ENCODE results near the gene NBEAL1.

The NBEAL1 gene

GRCh38 chr2:203071148-203071547 lies 56.5 kb downstream of the NBEAL1 start:
- Histone ChIP-seq H3F3A (ENCODE audit: insufficient read depth, low read length) (no peaks in the 10 kb centered on the region), H3K9ac (ENCODE audit: low read length) (no peak overlapping the region), H3K79me2 (ENCODE audit: low read length) (no peaks in the 10 kb centered on the region), H3K9me3 (replicated peaks; ENCODE audit: insufficient read depth, low read length) (no peaks in the 10 kb centered on the region), H3K4me2 (ENCODE audit: low read depth, low read length) (no peak overlapping the region), H3K4me1 (ENCODE audit: low read length) (no peaks in the 10 kb centered on the region), H4K20me1 (ENCODE audit: insufficient read depth, low read length) (no peaks in the 10 kb centered on the region), H3K36me3 (replicated peaks; ENCODE audit: insufficient read depth, low read length) (no peaks in the 10 kb centered on the region), H3K9me2 (replicated peaks; ENCODE audit: insufficient read depth, low read length) (no peaks in the 10 kb centered on the region), H3K4me3 (ENCODE audit: low read length) (no peak overlapping the region), H2AFZ (ENCODE audit: low read length) (no peak overlapping the region), H3K27ac (ENCODE audit: low read length) (no peak overlapping the region), H3K27me3 (replicated peaks; ENCODE audit: insufficient read depth, low read length) (no peaks in the 10 kb centered on the region)
- no peak for DNase-seq
- TF ChIP-seq EZH2 (optimal IDR thresholded peaks at IDR 0.05; ENCODE audit: low read depth, low read length) (no peak), CTCF (IDR thresholded peaks at IDR 0.05; ENCODE audit: low read length) (no peak), EZH2phosphoT487 (IDR thresholded peaks at IDR 0.05; ENCODE audit: low read length) (no peak)

GRCh38 chr2:203072371-203072770 lies 57.7 kb downstream of the NBEAL1 start:
- H3F3A ChIP-seq (ENCODE audit: insufficient read depth, low read length) = no peaks in the 10 kb centered on the region
- H3K4me1 ChIP-seq (ENCODE audit: low read length) = no peaks in the 10 kb centered on the region
- H4K20me1 ChIP-seq (ENCODE audit: insufficient read depth, low read length) = no peaks in the 10 kb centered on the region
- H2AFZ ChIP-seq (ENCODE audit: low read length) = no peak overlapping the region
- no peaks in the 10 kb centered on the region for H3K9me2 ChIP-seq (replicated peaks; ENCODE audit: insufficient read depth, low read length)
- no peaks in the 10 kb centered on the region for H3K36me3 ChIP-seq (replicated peaks; ENCODE audit: insufficient read depth, low read length)
- no peaks in the 10 kb centered on the region for H3K79me2 ChIP-seq (ENCODE audit: low read length)
- no peak overlapping the region for H3K27ac ChIP-seq (ENCODE audit: low read length)
- no peak overlapping the region for H3K4me3 ChIP-seq (ENCODE audit: low read length)
- H3K9me3 ChIP-seq (replicated peaks; ENCODE audit: insufficient read depth, low read length) = no peaks in the 10 kb centered on the region
- TF ChIP-seq EZH2 (optimal IDR thresholded peaks at IDR 0.05; ENCODE audit: low read depth, low read length) (no peak), CTCF (IDR thresholded peaks at IDR 0.05; ENCODE audit: low read length) (no peak), EZH2phosphoT487 (IDR thresholded peaks at IDR 0.05; ENCODE audit: low read length) (no peak)
- no peak overlapping the region for H3K9ac ChIP-seq (ENCODE audit: low read length)
- no peaks in the 10 kb centered on the region for H3K27me3 ChIP-seq (replicated peaks; ENCODE audit: insufficient read depth, low read length)
- no peak for DNase-seq
- no peak overlapping the region for H3K4me2 ChIP-seq (ENCODE audit: low read depth, low read length)

GRCh38 chr2:203077451-203077850 lies 62.8 kb downstream of the NBEAL1 start:
- Histone ChIP-seq H3K9ac (ENCODE audit: low read length) (no peak overlapping the region), H3K4me2 (ENCODE audit: low read depth, low read length) (no peak overlapping the region), H3K9me2 (replicated peaks; ENCODE audit: insufficient read depth, low read length) (no peaks in the 10 kb centered on the region), H3K27ac (ENCODE audit: low read length) (no peak overlapping the region), H3K4me1 (ENCODE audit: low read length) (no peaks in the 10 kb centered on the region), H3F3A (ENCODE audit: insufficient read depth, low read length) (no peaks in the 10 kb centered on the region), H3K27me3 (replicated peaks; ENCODE audit: insufficient read depth, low read length) (no peaks in the 10 kb centered on the region), H4K20me1 (ENCODE audit: insufficient read depth, low read length) (no peaks in the 10 kb centered on the region), H3K79me2 (ENCODE audit: low read length) (no peaks in the 10 kb centered on the region), H2AFZ (ENCODE audit: low read length) (no peak overlapping the region), H3K4me3 (ENCODE audit: low read length) (no peak overlapping the region), H3K9me3 (replicated peaks; ENCODE audit: insufficient read depth, low read length) (no peaks in the 10 kb centered on the region), H3K36me3 (replicated peaks; ENCODE audit: insufficient read depth, low read length) (no peaks in the 10 kb centered on the region)
- TF ChIP-seq EZH2phosphoT487 (IDR thresholded peaks at IDR 0.05; ENCODE audit: low read length) (no peak), EZH2 (optimal IDR thresholded peaks at IDR 0.05; ENCODE audit: low read depth, low read length) (no peak), CTCF (IDR thresholded peaks at IDR 0.05; ENCODE audit: low read length) (no peak)
- no peak for DNase-seq

All from MM.1S (cell line).